K562 (cell line): ENCODE results near the gene CATSPER3. TPM values are rescaled to one million over a fixed set of nuclear protein-coding genes. Genes with fewer than 3 reads are reported as not detected.

Experiments
- ATAC-seq: fragments of 200-7000 bp; cut with Tn5 transposase; 3 replicates; pipeline ENCODE4 v1.9.1; 2020; ENCODE audit warnings: moderate library complexity
- BruUV-seq: library from RNA; stranded (reverse); fragments of 400-500 nt; replicated peaks from 2 replicates; lab custom pipeline; 2021; lab: Mats Ljungman, UMichigan
- CTCF ChIA-PET: fragments of 300-600 bp; formaldehyde crosslinking; extraction: SDS; loops from one replicate; lab custom pipeline; 2021; ENCODE audit warnings: low intra/inter-chr PET ratio; lab: Yijun Ruan, JAX
- POLR2A ChIA-PET: fragments of 300-600, 350-650 bp; sonication (Branson Sonifier 250); formaldehyde crosslinking; extraction: SDS; loops from one replicate; lab custom pipeline; 2021; ENCODE audit warnings: antibody characterized with exemption, inconsistent platforms; lab: Yijun Ruan, JAX
- DNase-seq, 4 experiments: peaks; one replicate each; pipeline versions ENCODE4 v3.0.0 to v3.0.0-alpha.2; 2011 to 2018; ENCODE audit warnings: low spot score in 3 of 4, mixed read lengths in 3 of 4; ENCODE audit errors: extremely low read depth in 1 of 4
- FAIRE-seq: peaks from 2 replicates; lab custom pipeline; 2011; peaks lifted over from hg19 to GRCh38; lab: Jason Lieb, UNC
- H2AFZ ChIP-seq: 2 replicates; pipeline ENCODE4 v1.6.0; 2011; ENCODE audit warnings: low read depth, low read length, control low read depth, inconsistent platforms
- H3K27ac ChIP-seq: fragments of 200-600 bp; 3 replicates; pipeline ENCODE4 v1.8.0; 2011; ENCODE audit warnings: low read depth, mild to moderate bottlenecking, control low read depth, inconsistent platforms, low read length, moderate library complexity, mixed read lengths; ENCODE audit errors: extremely low read depth
- H3K27me3 ChIP-seq, 2 experiments: fragments of 300-600 bp in 1 of 2; 2 replicates in 1 of 2; 3 replicates in 1 of 2; pipeline versions ENCODE4 v1.6.0 to v1.8.0; 2011; ENCODE audit warnings: inconsistent platforms in 2 of 2, low read length in 2 of 2, mild to moderate bottlenecking in 1 of 2, mixed read lengths in 1 of 2, moderate library complexity in 1 of 2; ENCODE audit not compliant: control insufficient read depth in 2 of 2, insufficient read depth in 2 of 2
- H3K36me3 ChIP-seq: fragments of 300-600 bp; 3 replicates; pipeline ENCODE4 v1.8.0; 2011; ENCODE audit warnings: mild to moderate bottlenecking, low read length, inconsistent platforms; ENCODE audit not compliant: control insufficient read depth, insufficient read depth
- H3K4me1 ChIP-seq, 2 experiments: fragments of 200-600 bp in 1 of 2; replicated peaks in 1 of 2; 2 replicates in 1 of 2; 3 replicates in 1 of 2; pipeline versions ENCODE4 v1.5.1 to v1.8.0; 2011; ENCODE audit warnings: inconsistent platforms in 2 of 2, low read length in 2 of 2, mild to moderate bottlenecking in 1 of 2, mixed read lengths in 1 of 2, moderate library complexity in 1 of 2; ENCODE audit not compliant: control insufficient read depth in 2 of 2, insufficient read depth in 2 of 2
- H3K4me2 ChIP-seq: 2 replicates; pipeline ENCODE4 v1.6.1; 2011; ENCODE audit warnings: low read length, control low read depth, inconsistent platforms, mixed read lengths; ENCODE audit not compliant: insufficient read depth
- H3K4me3 ChIP-seq: fragments of 200-600 bp; sonication (generic), shearing (Covaris generic); 2 replicates; pipeline ENCODE4 v1.5.1; 2016; ENCODE audit warnings: control low read depth, inconsistent platforms
- H3K79me2 ChIP-seq: fragments of 200-600 bp; 3 replicates; pipeline ENCODE4 v1.8.0; 2011; ENCODE audit warnings: low read length, inconsistent platforms; ENCODE audit not compliant: control insufficient read depth, insufficient read depth
- H3K9ac ChIP-seq, 2 experiments: 2 replicates each; pipeline versions ENCODE4 v1.6.0 to v1.6.1; 2011; ENCODE audit warnings: low read depth in 2 of 2, low read length in 2 of 2, control low read depth in 1 of 2, inconsistent platforms in 1 of 2, mild to moderate bottlenecking in 1 of 2, mixed read lengths in 1 of 2; ENCODE audit not compliant: insufficient read depth in 1 of 2
- H3K9me1 ChIP-seq: one replicate; pipeline ENCODE4 v1.6.0; 2011; ENCODE audit warnings: inconsistent platforms, mild to moderate bottlenecking, low read length, moderate library complexity; ENCODE audit not compliant: control insufficient read depth, insufficient read depth
- H3K9me3 ChIP-seq: replicated peaks from 2 replicates; pipeline ENCODE4 v1.5.1; 2011; ENCODE audit warnings: low read depth, low read length, inconsistent platforms; ENCODE audit not compliant: control insufficient read depth, insufficient read depth
- H4K20me1 ChIP-seq: replicated peaks from 2 replicates; pipeline ENCODE4 v1.6.1; 2011; ENCODE audit warnings: low read length, inconsistent platforms, mixed read lengths; ENCODE audit not compliant: control insufficient read depth, insufficient read depth
- BCL6 ChIP-seq: fragments of 250-450 bp; sonication (Bioruptor Pico); IDR thresholded peaks from 2 replicates; pipeline ENCODE4 v1.4.0; 2020
- E2F6 ChIP-seq, 2 experiments: IDR thresholded peaks; 2 replicates each; pipeline ENCODE4 v1.6.1; 2011; ENCODE audit warnings: borderline replicate concordance in 1 of 2, control low read depth in 1 of 2, low read depth in 1 of 2, low read length in 1 of 2, mild to moderate bottlenecking in 1 of 2, mixed read lengths in 1 of 2, moderate library complexity in 1 of 2; ENCODE audit not compliant: insufficient read depth in 1 of 2, insufficient read length in 1 of 2, poor library complexity in 1 of 2, severe bottlenecking in 1 of 2; ENCODE audit errors: extremely low read depth in 1 of 2
- HMG20B ChIP-seq: fragments of 250-450 bp; sonication (Bioruptor Pico); IDR thresholded peaks from 2 replicates; pipeline ENCODE4 v1.5.0; 2021; ENCODE audit warnings: mild to moderate bottlenecking
- KLF13 ChIP-seq: fragments of 450-650 bp; IDR thresholded peaks from 2 replicates; pipeline ENCODE4 v1.6.1; 2016; ENCODE audit warnings: missing genetic modification characterization, low read depth, mild to moderate bottlenecking, missing compliant biosample characterization, moderate library complexity, borderline replicate concordance
- NR4A1 ChIP-seq, 2 experiments: fragments of 250-450 bp in 1 of 2; fragments of 450-650 bp in 1 of 2; sonication (Bioruptor Pico) in 1 of 2; IDR thresholded peaks; 2 replicates each; pipeline versions ENCODE4 v1.4.0 to v1.6.1; 2016 to 2020; ENCODE audit warnings: mild to moderate bottlenecking in 2 of 2, missing compliant biosample characterization in 1 of 2, missing genetic modification characterization in 1 of 2, moderate library complexity in 1 of 2
- RBM34 ChIP-seq: fragments of 200-400 bp; formaldehyde crosslinking; IDR thresholded peaks from 2 replicates; pipeline ENCODE4 v1.6.1; 2018; ENCODE audit warnings: low read length, borderline replicate concordance; ENCODE audit not compliant: insufficient read depth
- TRIM24 ChIP-seq, 2 experiments: fragments of 450-650 bp; IDR thresholded peaks; 2 replicates each; pipeline ENCODE4 v1.6.1; 2016
- XRCC5 ChIP-seq: fragments of 200-400 bp; formaldehyde crosslinking; IDR thresholded peaks from 2 replicates; pipeline ENCODE4 v1.6.1; 2017; ENCODE audit warnings: low read depth, mild to moderate bottlenecking, low read length
- ZNF445 ChIP-seq: fragments of 250-450 bp; sonication (Bioruptor Pico); IDR thresholded peaks from 2 replicates; pipeline ENCODE4 v1.4.0; 2020; ENCODE audit warnings: low read depth, mild to moderate bottlenecking, moderate library complexity
- ZNF766 ChIP-seq: fragments of 200-800 bp; sonication (Bioruptor generic); conservative IDR thresholded peaks from 2 replicates; pipeline ENCODE4 v1.6.1; 2016; ENCODE audit warnings: missing genetic modification characterization, missing compliant biosample characterization
- ZNF778 ChIP-seq: fragments of 450-650 bp; formaldehyde crosslinking; IDR thresholded peaks from 2 replicates; pipeline ENCODE4 v1.4.0; 2020; ENCODE audit warnings: mild to moderate bottlenecking, moderate library complexity
- WGBS: fragments of 100-300 bp; shearing (Covaris generic); methylation state at CpG from one replicate; pipeline ENCODE4 v1.1.6; 2016; ENCODE audit warnings: low coverage, mixed read lengths; ENCODE audit not compliant: insufficient coverage; ENCODE audit errors: missing lambda C conversion rate; 5-methylcytosine and 5-hydroxymethylcytosine counted together
- in situ Hi-C: fragments of 300-500 bp; cut with MboI; formaldehyde crosslinking; loops from 4 replicates; pipeline ENCODE4 v1.15.0; 2018; ENCODE audit warnings: inconsistent platforms, mixed read lengths
- intact Hi-C: fragments of 100-400 bp; cut with micrococcal nuclease; formaldehyde crosslinking; loops from 2 replicates; pipeline ENCODE4 v1.14.2; 2022
- polyA plus RNA-seq, 8 experiments: library from polyadenylated mRNA; depleted of rRNA in 4 of 8; stranded (reverse) in 5 of 8; unstranded in 3 of 8; fragments of >200 nt; fragmentation: Nextera tagmentation in 2 of 8; fragmentation: Illumina TruSeq in 1 of 8; extraction: Ambion mirVana in 2 of 8; extraction: Trizol in 1 of 8; gene quantifications; 2 replicates each; pipeline versions ENCODE4 v1.2.1 to v1.2.3, GENCODE V29; 2011 to 2014; ENCODE audit warnings: inconsistent platforms in 1 of 8, missing spikeins in 1 of 8
- total RNA-seq, 7 experiments: library from RNA; depleted of rRNA in 6 of 7; stranded (reverse); fragments of >200 nt in 6 of 7; fragmentation: Illumina TruSeq in 2 of 7; extraction: Trizol in 2 of 7; gene quantifications; 2 replicates each; pipeline versions ENCODE4 v1.2.1 to v1.2.3, GENCODE V29; 2011 to 2021; ENCODE audit warnings: low replicate concordance in 1 of 7
- TF ChIP-seq, protein P1 (sequence below): fragments of 250-450 bp; sonication (Bioruptor Pico); IDR thresholded peaks from 2 replicates; pipeline ENCODE4 v1.8.0; 2021; ENCODE audit warnings: borderline replicate concordance, mild to moderate bottlenecking, moderate library complexity; ENCODE audit not compliant: poor library complexity, severe bottlenecking

CATSPER3 gene
- total and polyA plus RNA-seq, 9 of the 15 experiments (the other 6 are each of a cell fraction or from before 2014, with no cell fraction given), result 0.14 to 1.5 (median 0.49) TPM

DNA sequence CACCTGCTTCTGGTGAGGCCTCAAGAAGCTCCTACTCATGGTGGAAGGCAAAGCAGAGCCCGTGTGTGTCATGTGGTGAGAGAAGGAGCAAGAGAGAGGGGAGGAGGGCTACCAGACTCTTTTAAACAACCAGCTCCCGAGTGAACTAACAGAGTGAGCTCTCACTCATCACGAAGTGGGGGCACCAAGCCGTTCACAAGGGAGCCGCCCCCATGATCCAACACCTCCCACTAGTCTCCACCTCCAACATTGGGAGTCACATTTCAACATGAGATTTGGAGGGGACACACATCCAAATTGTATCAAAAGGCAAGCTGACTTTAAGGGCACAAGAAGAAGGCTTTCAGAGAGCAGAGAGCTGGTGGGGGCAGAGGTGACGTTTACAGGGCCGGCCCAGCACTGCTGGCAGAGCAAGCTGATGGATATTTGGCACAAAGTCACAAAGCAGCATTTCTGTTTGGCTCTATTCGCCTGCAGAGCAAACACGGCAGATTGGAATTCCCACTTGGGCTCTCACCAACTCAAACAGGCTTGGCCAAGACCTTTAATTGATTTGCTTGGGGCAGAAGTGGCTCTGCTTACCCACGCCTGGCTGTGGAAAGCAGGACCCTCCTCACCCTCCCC is 46.4 kb downstream of the CATSPER3 start:
- in situ Hi-C loops, result loop anchor here (10.0 kb wide), 1 partner anchor 321 kb away; no protein-coding TSS in a partner anchor
- H3K9me3 ChIP-seq, result no peaks in the 10 kb centered on the region
- no peaks in the 10 kb centered on the region; the same call in 1 of the 2 replicates for H4K20me1 ChIP-seq
- no peaks in the 10 kb centered on the region for H3K9me1 ChIP-seq
- no peak overlapping the region for H2AFZ ChIP-seq
- H3K4me3 ChIP-seq, result no peak overlapping the region
- no peaks in the 10 kb centered on the region for H3K36me3 ChIP-seq
- CTCF ChIA-PET, result no interaction called here
- WGBS, result 47% methylated on average over 10 of the region's 10 CpGs
- no peaks in the 10 kb centered on the region for H3K27me3 ChIP-seq
- no peak for ATAC-seq
- peaks cover 3 to 5% of the 10 kb centered on the region in 2 experiments; a peak in 2 of 5 replicates for H3K4me1 ChIP-seq
- FAIRE-seq, result no peak
- POLR2A ChIA-PET, result interaction anchor here (0.5 to 6.1 kb wide), 5 partner anchors 12 to 376 kb away, joined by 3 to 35 read pairs (median 3); no protein-coding TSS in a partner anchor
- TF ChIP-seq ZNF445 (CRISPR knock-in tag), result no peak
- no peak for TF ChIP-seq HMG20B (CRISPR knock-in tag)
- TF ChIP-seq, protein P1, sequence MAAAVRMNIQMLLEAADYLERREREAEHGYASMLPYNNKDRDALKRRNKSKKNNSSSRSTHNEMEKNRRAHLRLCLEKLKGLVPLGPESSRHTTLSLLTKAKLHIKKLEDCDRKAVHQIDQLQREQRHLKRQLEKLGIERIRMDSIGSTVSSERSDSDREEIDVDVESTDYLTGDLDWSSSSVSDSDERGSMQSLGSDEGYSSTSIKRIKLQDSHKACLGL (CRISPR knock-in tag), result no peak
- no peak for TF ChIP-seq KLF13 (tag)
- TF ChIP-seq TRIM24 (IDR thresholded peaks at IDR 0.05), result peak in 1 of 2 experiments; percentile 28; a peak in 1 of 4 replicates
- TF ChIP-seq ZNF766 (CRISPR knock-in tag), result 0 out of 2 replicates have a peak, but pooled peaks have one; percentile 3
- TF ChIP-seq XRCC5, result no peak
- TF ChIP-seq RBM34, result no peak
- TF ChIP-seq E2F6 (IDR thresholded peaks at IDR 0.05; ENCODE audit: borderline replicate concordance in 1 of 2, extremely low read depth in 1 of 2, insufficient read depth in 1 of 2, insufficient read length in 1 of 2, low read depth in 1 of 2, low read length in 1 of 2, poor library complexity in 1 of 2, severe bottlenecking in 1 of 2), result no peak
- no peak for TF ChIP-seq BCL6 (CRISPR knock-in tag)
- no peak for TF ChIP-seq NR4A1 (CRISPR knock-in tag; IDR thresholded peaks at IDR 0.05)
- TF ChIP-seq NR4A1 (tag; IDR thresholded peaks at IDR 0.05), result no peak
- TF ChIP-seq ZNF778 (CRISPR knock-in tag), result no peak
- TF ChIP-seq, all 486 proteins: peak for 2
- Histone ChIP-seq H3K4me2 (no peak overlapping the region), H3K9ac (no peak overlapping the region), H3K27ac (no peak overlapping the region), H3K79me2 (no peaks in the 10 kb centered on the region)
- intact Hi-C loops, result loop anchor here (10.0 kb wide), 2 partner anchors 171 to 321 kb away; no protein-coding TSS in a partner anchor
- BruUV-seq, result no TSS peak
- no peak for DNase-seq
